Kidney epithelial cell (primary cell): ENCODE measurements around the gene ABCC1. TPM values are rescaled to one million over a fixed set of nuclear protein-coding genes. Genes with fewer than 3 reads are reported as not detected.

Experiments used
- DNase-seq: peaks from one replicate; pipeline ENCODE4 v3.0.0-alpha.2; 2010; ENCODE audit warnings: low read depth
- H3K27me3 ChIP-seq: 2 replicates; pipeline ENCODE4 v1.6.0; 2011; ENCODE audit warnings: low read length; ENCODE audit not compliant: control insufficient read depth, insufficient read depth
- H3K36me3 ChIP-seq: 2 replicates; pipeline ENCODE4 v1.5.1; 2011; ENCODE audit warnings: low read length; ENCODE audit not compliant: control insufficient read depth, insufficient read depth
- H3K4me3 ChIP-seq: 2 replicates; pipeline ENCODE4 v1.5.1; 2011; ENCODE audit warnings: low read depth, mild to moderate bottlenecking, control low read depth, low read length
- CTCF ChIP-seq: IDR thresholded peaks from 2 replicates; pipeline ENCODE4 v1.5.1; 2011; ENCODE audit warnings: mild to moderate bottlenecking, moderate library complexity, low read length, control low read depth, inconsistent platforms; ENCODE audit not compliant: insufficient read depth, poor library complexity, severe bottlenecking
- total RNA-seq: library from RNA; depleted of rRNA; stranded (reverse); fragments of >200 nt; gene quantifications from 2 replicates; pipeline ENCODE4 v1.2.3, GENCODE V29; 2015

Gene ABCC1
- total RNA-seq, 1 donor from 2014 or later: 24.9 TPM

GRCh38 chr16:16127469-16128116, 178.2 kb downstream of the ABCC1 start:
- Histone ChIP-seq H3K36me3 (peaks cover 4% of the 10 kb centered on the region), H3K27me3 (no peaks in the 10 kb centered on the region), H3K4me3 (no peak overlapping the region)
- DNase-seq: no peak
- peak; percentile 82 for TF ChIP-seq CTCF

- no peak for DNase-seq
- TF ChIP-seq CTCF: no peak
- Histone ChIP-seq H3K36me3 (peaks cover 1% of the 10 kb centered on the region), H3K27me3 (no peaks in the 10 kb centered on the region), H3K4me3 (no peak overlapping the region)
Measured at GRCh38 chr16:16131204-16131603, 181.8 kb downstream of the ABCC1 start.

- DNase-seq: no peak
- TF ChIP-seq CTCF: no peak
- Histone ChIP-seq H3K27me3 (no peaks in the 10 kb centered on the region), H3K4me3 (no peak overlapping the region), H3K36me3 (peaks cover 1% of the 10 kb centered on the region)
Measured at GRCh38 chr16:16131659-16132058, 182.2 kb downstream of the ABCC1 start.

GRCh38 chr16:16133943-16134604, 184.7 kb downstream of the ABCC1 start:
- no peak overlapping the region for H3K4me3 ChIP-seq
- TF ChIP-seq CTCF: no peak
- H3K27me3 ChIP-seq: no peaks in the 10 kb centered on the region
- no peak for DNase-seq
- peaks cover 1% of the 10 kb centered on the region for H3K36me3 ChIP-seq

- no peak for DNase-seq
- Histone ChIP-seq H3K27me3 (no peaks in the 10 kb centered on the region), H3K4me3 (no peak overlapping the region), H3K36me3 (peaks cover 1% of the 10 kb centered on the region)
- no peak for TF ChIP-seq CTCF
Measured at GRCh38 chr16:16136588-16136987, 187.2 kb downstream of the ABCC1 start.
